Activated CD8-positive, alpha-beta memory T cell treated with anti-CD3 and anti-CD28 coated beads for 48 hours (primary cell): ENCODE results near the gene TNC.
"Not testable (repeated sequence)": the region's sequence is repeated elsewhere in the genome, so short reads cannot be mapped to it uniquely, and the experiment has no call there.

Source experiments
- DNase-seq, 3 experiments: peaks; one replicate each; pipeline ENCODE4 v3.0.0-alpha.2; 2020; ENCODE audit warnings: low read depth in 2 of 3, low spot score in 2 of 3

The TNC gene

GRCh38 chr9:115135821-115136778 is 18.1 kb upstream of the TNC start:
- no peak for DNase-seq

- DNase-seq, result no peak
Observed at GRCh38 chr9:115134941-115135340, 17.0 kb upstream of the TNC start.

- DNase-seq, result no peak
Observed at GRCh38 chr9:115133649-115134048, 15.7 kb upstream of the TNC start.

- DNase-seq, result no peak
Observed at GRCh38 chr9:115132648-115133047, 14.7 kb upstream of the TNC start.

- DNase-seq, result no peak
Observed at GRCh38 chr9:115130176-115130575, 12.2 kb upstream of the TNC start.

GRCh38 chr9:115128726-115129125 is 10.8 kb upstream of the TNC start:
- not testable (repeated sequence) for DNase-seq

- no peak for DNase-seq
Observed at GRCh38 chr9:115127191-115127817, 9.3 kb upstream of the TNC start.

- DNase-seq, result no peak
Observed at GRCh38 chr9:115126404-115126803, 8.4 kb upstream of the TNC start.

GRCh38 chr9:115122937-115123336 is 5.0 kb upstream of the TNC start:
- no peak for DNase-seq

GRCh38 chr9:115121181-115121580 is 3.2 kb upstream of the TNC start:
- DNase-seq, result no peak

GRCh38 chr9:115118879-115119218 is 892 bp upstream of the TNC start:
- no peak for DNase-seq

GRCh38 chr9:115116421-115117284 is 1.3 kb downstream of the TNC start:
- DNase-seq, result no peak

- DNase-seq, result no peak
Observed at GRCh38 chr9:115115924-115116323, 2.0 kb downstream of the TNC start.

- DNase-seq, result no peak
Observed at GRCh38 chr9:115115117-115115880, 2.7 kb downstream of the TNC start.

- DNase-seq, result no peak
Observed at GRCh38 chr9:115114546-115114945, 3.4 kb downstream of the TNC start.

GRCh38 chr9:115114084-115114483 is 3.9 kb downstream of the TNC start:
- no peak for DNase-seq

GRCh38 chr9:115111874-115112273 is 6.1 kb downstream of the TNC start:
- no peak for DNase-seq

- DNase-seq, result no peak
Observed at GRCh38 chr9:115109486-115109885, 8.5 kb downstream of the TNC start.

- DNase-seq, result no peak
Observed at GRCh38 chr9:115107701-115108100, 10.3 kb downstream of the TNC start.

- DNase-seq, result no peak
Observed at GRCh38 chr9:115106642-115107041, 11.3 kb downstream of the TNC start.

- DNase-seq, result no peak
Observed at GRCh38 chr9:115106001-115106400, 12.0 kb downstream of the TNC start.
